Mesodermal cell (in vitro differentiated cells): ENCODE data around the gene KDM4C.

ENCODE experiments used
- H3K27ac ChIP-seq: 2 replicates; pipeline ENCODE4 v1.7.0; 2013; ENCODE audit warnings: mild to moderate bottlenecking, low read depth, low read length, moderate library complexity; ENCODE audit not compliant: severe bottlenecking
- H3K36me3 ChIP-seq: 2 replicates; pipeline ENCODE4 v1.7.1; 2013; ENCODE audit warnings: mild to moderate bottlenecking, low read length, moderate library complexity; ENCODE audit not compliant: control insufficient read depth, insufficient read depth
- H3K4me1 ChIP-seq: one replicate; pipeline ENCODE4 v1.7.1; 2013; ENCODE audit warnings: mild to moderate bottlenecking, low read length; ENCODE audit not compliant: insufficient read depth, control insufficient read depth, poor library complexity, severe bottlenecking
- H3K4me3 ChIP-seq: 2 replicates; pipeline ENCODE4 v1.7.0; 2013; ENCODE audit warnings: low read length, control low read depth, mild to moderate bottlenecking; ENCODE audit not compliant: insufficient read depth, poor library complexity, severe bottlenecking; ENCODE audit errors: extremely low read depth
- H3K9me3 ChIP-seq: 2 replicates; pipeline ENCODE4 v1.7.1; 2013; ENCODE audit warnings: mild to moderate bottlenecking, low read length, moderate library complexity; ENCODE audit not compliant: control insufficient read depth
- WGBS, 2 experiments: methylation state at CpG; one replicate each; pipeline ENCODE4 v1.1.5; 2013; ENCODE audit warnings: missing lambda C conversion rate in 2 of 2; ENCODE audit not compliant: insufficient coverage in 2 of 2; 5-methylcytosine and 5-hydroxymethylcytosine counted together

Gene KDM4C

DNA sequence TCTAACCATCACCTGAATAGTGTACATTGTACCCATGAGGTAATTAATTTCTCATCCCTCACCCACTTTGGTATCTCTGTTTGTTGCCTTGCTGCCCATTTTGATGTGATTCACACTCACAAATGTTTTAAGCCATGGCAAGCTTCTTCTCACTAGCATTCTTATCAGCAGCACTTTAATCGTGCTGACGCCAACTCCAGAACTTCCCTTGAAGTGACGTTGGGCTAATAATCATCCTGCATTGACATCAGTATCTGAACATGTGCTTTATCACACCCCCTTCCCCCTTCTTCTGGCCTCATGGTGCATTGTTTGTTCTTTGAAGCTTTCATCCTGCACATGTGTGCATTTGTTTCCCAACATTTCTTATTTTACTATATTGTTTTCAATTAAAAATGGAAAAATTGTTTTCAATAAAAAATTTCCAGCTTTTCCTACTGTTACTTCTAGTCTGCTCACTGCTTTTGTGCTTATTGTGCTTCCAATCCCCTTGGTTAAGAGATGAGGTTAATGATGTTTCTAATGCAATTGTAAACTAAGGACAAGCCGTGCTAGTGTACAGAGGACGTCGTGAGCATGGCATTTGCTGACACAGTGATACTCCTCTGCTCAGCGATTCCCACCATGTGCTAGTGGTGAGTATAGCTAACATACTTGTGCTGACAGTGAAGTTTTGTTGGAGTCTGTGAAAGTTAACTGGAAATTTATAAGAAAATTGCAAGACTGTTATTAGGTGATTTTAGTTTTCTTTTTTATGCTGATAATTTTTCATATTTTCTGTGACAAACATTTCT is 238.5 kb downstream of the KDM4C start:
- no peak overlapping the region for H3K27ac ChIP-seq
- WGBS, 2 experiments: 92 to 99% methylated on average over 7 of the region's 7 CpGs
- H3K4me3 ChIP-seq: no peak overlapping the region
- H3K36me3 ChIP-seq: no peaks in the 10 kb centered on the region
- H3K4me1 ChIP-seq: no peaks in the 10 kb centered on the region
- no peaks in the 10 kb centered on the region for H3K9me3 ChIP-seq

DNA sequence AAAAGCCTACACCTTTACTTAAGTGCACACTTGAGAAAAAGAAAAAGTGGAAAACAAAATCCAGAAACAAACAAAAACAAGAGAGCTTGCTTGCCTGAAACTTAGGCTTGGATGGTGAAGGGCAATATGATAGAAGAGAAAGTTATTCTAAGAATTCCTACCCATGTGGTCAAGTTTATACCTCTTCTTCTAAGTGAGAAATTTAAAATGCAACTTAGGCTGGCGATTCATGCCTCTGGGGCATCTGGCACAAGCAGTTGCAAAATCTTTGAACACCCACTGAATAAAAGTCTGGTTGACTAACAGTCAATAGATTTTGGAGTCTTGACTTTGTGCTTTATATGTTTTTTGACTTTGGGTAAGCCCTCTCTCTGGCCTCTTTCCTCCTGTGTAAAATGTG is 239.6 kb downstream of the KDM4C start:
- no peaks in the 10 kb centered on the region for H3K9me3 ChIP-seq
- WGBS, 2 experiments: 100% methylated on average over 1 of the region's 1 CpG; no CpG with 5 or more reads in 1 of the 2 experiments
- no peak overlapping the region for H3K4me3 ChIP-seq
- H3K36me3 ChIP-seq: no peaks in the 10 kb centered on the region
- no peak overlapping the region for H3K27ac ChIP-seq
- no peaks in the 10 kb centered on the region for H3K4me1 ChIP-seq

DNA sequence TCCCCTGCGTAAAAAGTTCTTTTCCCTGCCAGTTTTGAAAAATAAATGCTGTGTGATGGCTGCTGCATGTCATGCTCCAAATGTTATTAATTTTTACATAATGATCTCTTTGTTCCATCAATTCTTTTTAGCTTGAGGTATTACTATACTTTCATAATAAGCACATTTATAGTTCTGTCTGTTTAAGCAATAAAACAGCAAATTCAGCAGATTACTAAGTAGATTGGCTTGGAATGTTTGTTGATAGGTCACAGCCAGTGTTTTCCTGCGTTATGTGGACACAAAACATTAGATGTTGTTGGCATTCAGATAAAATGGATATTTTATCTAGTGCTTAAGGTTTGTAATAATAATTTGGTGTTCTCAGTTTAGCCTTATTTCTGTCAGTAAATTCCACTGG is 242.0 kb downstream of the KDM4C start:
- no peak overlapping the region for H3K27ac ChIP-seq
- no peaks in the 10 kb centered on the region for H3K36me3 ChIP-seq
- H3K4me3 ChIP-seq: no peak overlapping the region
- WGBS, 2 experiments: 89 to 100% methylated on average over 1 of the region's 2 CpGs
- no peaks in the 10 kb centered on the region for H3K4me1 ChIP-seq
- H3K9me3 ChIP-seq: no peaks in the 10 kb centered on the region

DNA sequence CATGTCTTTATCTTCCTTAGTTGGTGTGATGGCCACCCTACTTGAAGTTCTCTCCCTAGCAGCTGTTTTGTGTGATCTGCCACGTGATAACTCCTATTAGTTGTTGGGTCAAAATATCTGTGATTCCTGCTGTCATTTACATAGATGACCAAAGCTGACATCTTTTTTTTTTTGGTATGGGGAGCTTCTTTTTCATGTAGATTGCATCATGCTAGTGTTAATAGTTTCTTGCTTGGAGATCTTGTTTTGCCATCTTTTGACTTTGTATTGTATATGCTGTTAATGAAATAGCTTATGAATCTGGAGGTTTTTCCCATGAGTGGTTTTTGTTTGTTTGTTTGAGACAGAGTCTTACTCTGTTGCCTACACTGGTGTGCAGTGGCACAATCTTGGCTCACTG is 243.8 kb downstream of the KDM4C start:
- H3K36me3 ChIP-seq: no peaks in the 10 kb centered on the region
- H3K4me3 ChIP-seq: no peak overlapping the region
- H3K4me1 ChIP-seq: no peaks in the 10 kb centered on the region
- no CpG with 5 or more reads among the region's 1 CpG for whole genome bisulfite sequencing, 2 experiments
- H3K9me3 ChIP-seq: no peaks in the 10 kb centered on the region
- no peak overlapping the region for H3K27ac ChIP-seq

- H3K36me3 ChIP-seq: peaks cover 11% of the 10 kb centered on the region
- no peak overlapping the region for H3K27ac ChIP-seq
- no peak overlapping the region for H3K4me3 ChIP-seq
- no peaks in the 10 kb centered on the region for H3K4me1 ChIP-seq
- no CpG with 5 or more reads among the region's 2 CpGs for WGBS, 2 experiments
- H3K9me3 ChIP-seq: no peaks in the 10 kb centered on the region
Observed at GRCh38 chr9:7003861-7004260, 246.1 kb downstream of the KDM4C start.

DNA sequence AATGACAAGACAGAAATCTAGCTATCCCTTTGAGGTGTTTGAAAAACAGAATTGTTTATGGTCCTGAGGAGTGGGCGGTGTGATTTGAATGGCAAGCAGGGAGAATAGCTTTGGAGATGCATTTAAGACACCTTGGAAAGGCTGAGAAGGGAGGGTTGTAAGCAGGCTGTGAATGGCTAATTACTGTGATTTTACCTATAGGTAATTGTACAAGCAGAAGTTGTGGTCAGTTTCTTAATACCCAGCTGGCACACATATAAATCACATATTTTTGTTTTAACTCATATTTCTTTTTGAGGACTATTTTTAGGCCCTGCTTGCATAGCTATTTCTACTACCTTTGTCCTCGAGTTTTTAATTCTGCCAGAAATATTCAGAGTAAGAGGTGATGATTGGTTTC is 248.6 kb downstream of the KDM4C start:
- 100% methylated on average over 1 of the region's 2 CpGs; no CpG with 5 or more reads in 1 of the 2 experiments for WGBS, 2 experiments
- Histone ChIP-seq H3K9me3 (no peaks in the 10 kb centered on the region), H3K27ac (no peak overlapping the region), H3K4me1 (no peaks in the 10 kb centered on the region), H3K36me3 (peaks cover 11% of the 10 kb centered on the region), H3K4me3 (no peak overlapping the region)

GRCh38 chr9:7008411-7008810 is 250.6 kb downstream of the KDM4C start:
- WGBS, 2 experiments: 6 to 44% methylated on average over 1 to 2 of the region's 2 CpGs

DNA sequence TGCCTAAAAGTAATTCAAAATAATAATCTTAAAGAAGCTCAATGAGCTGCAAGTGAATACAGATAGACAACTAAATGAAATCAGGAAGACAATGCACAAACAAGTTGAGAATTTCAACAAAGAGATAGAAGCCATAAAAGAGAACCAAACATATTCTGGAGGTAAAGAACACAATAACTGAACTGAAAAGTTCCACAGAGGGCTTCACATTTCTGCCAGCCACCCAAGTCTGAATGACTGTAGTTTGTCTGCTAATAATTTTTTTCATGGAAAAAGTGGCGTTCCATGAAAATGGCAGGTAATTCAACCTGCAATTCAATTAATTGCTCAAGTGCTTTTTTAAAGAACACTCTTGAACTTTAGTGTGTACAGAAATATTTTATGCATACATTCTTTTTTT is 251.3 kb downstream of the KDM4C start:
- Histone ChIP-seq H3K36me3 (peaks cover 11% of the 10 kb centered on the region), H3K4me3 (no peak overlapping the region)

More at GRCh38 chr9:7008411-7008810, 250.6 kb downstream of the KDM4C start:
- Histone ChIP-seq H3K4me3 (no peak overlapping the region), H3K9me3 (no peaks in the 10 kb centered on the region), H3K36me3 (peaks cover 11% of the 10 kb centered on the region), H3K27ac (no peak overlapping the region), H3K4me1 (no peaks in the 10 kb centered on the region)

GRCh38 chr9:7011395-7012067 is 253.8 kb downstream of the KDM4C start:
- peaks cover 11% of the 10 kb centered on the region for H3K36me3 ChIP-seq
- H3K27ac ChIP-seq: no peak overlapping the region
- 88 to 97% methylated on average over 5 to 6 of the region's 8 CpGs for WGBS, 2 experiments
- no peaks in the 10 kb centered on the region for H3K9me3 ChIP-seq
- H3K4me1 ChIP-seq: no peaks in the 10 kb centered on the region
- H3K4me3 ChIP-seq: no peak overlapping the region

More for the DNA sequence above, 251.3 kb downstream of the KDM4C start:
- no peaks in the 10 kb centered on the region for H3K9me3 ChIP-seq
- no peaks in the 10 kb centered on the region for H3K4me1 ChIP-seq
- H3K27ac ChIP-seq: no peak overlapping the region
- WGBS, 2 experiments: no CpG with 5 or more reads among the region's 1 CpG

- WGBS, 2 experiments: 82 to 97% methylated on average over 1 to 4 of the region's 4 CpGs
- Histone ChIP-seq H3K4me3 (no peak overlapping the region), H3K4me1 (no peaks in the 10 kb centered on the region), H3K27ac (no peak overlapping the region), H3K9me3 (no peaks in the 10 kb centered on the region), H3K36me3 (no peaks in the 10 kb centered on the region)
Observed at GRCh38 chr9:7027996-7028395, 270.2 kb downstream of the KDM4C start.

GRCh38 chr9:7028591-7028990 is 270.8 kb downstream of the KDM4C start:
- Histone ChIP-seq H3K36me3 (no peaks in the 10 kb centered on the region), H3K27ac (no peak overlapping the region), H3K4me3 (no peak overlapping the region), H3K9me3 (no peaks in the 10 kb centered on the region), H3K4me1 (no peaks in the 10 kb centered on the region)
- 86 to 94% methylated on average over 7 to 10 of the region's 10 CpGs for WGBS, 2 experiments
